HepG2 (cell line): ENCODE measurements around the gene CSNK1D. TPM values are rescaled to one million over a fixed set of nuclear protein-coding genes. Genes with fewer than 3 reads are reported as not detected.

Experiments used
- EED ChIP-seq: sonication (generic); formaldehyde crosslinking; IDR thresholded peaks from 2 replicates; pipeline ENCODE4 v1.5.0; 2020; ENCODE audit warnings: mild to moderate bottlenecking, missing genetic modification reagents
- EP300 ChIP-seq, 3 experiments: sonication (generic) in 1 of 3; formaldehyde crosslinking in 1 of 3; IDR thresholded peaks; 2 replicates each; pipeline versions ENCODE4 v1.5.1 to v1.6.1; 2011 to 2020; ENCODE audit warnings: low read depth in 2 of 3, low read length in 2 of 3, borderline replicate concordance in 1 of 3, improper control_type of control experiment in 1 of 3, mild to moderate bottlenecking in 1 of 3, missing genetic modification reagents in 1 of 3, moderate library complexity in 1 of 3
- FOSL2 ChIP-seq: sonication (generic); formaldehyde crosslinking; IDR thresholded peaks from 2 replicates; pipeline ENCODE4 v1.4.0; 2020; ENCODE audit warnings: missing genetic modification reagents
- GATAD1 ChIP-seq: IDR thresholded peaks from 2 replicates; pipeline ENCODE4 v1.6.1; 2016; ENCODE audit warnings: missing genetic modification reagents, missing compliant biosample characterization
- IKZF1 ChIP-seq: fragments of 450-650 bp; IDR thresholded peaks from 2 replicates; pipeline ENCODE4 v1.7.1; 2016
- IRF2 ChIP-seq: IDR thresholded peaks from 2 replicates; pipeline ENCODE4 v1.6.1; 2018; ENCODE audit warnings: missing genetic modification reagents, missing compliant biosample characterization
- KDM2A ChIP-seq: sonication (generic); formaldehyde crosslinking; IDR thresholded peaks from 2 replicates; pipeline ENCODE4 v1.4.0; 2020; ENCODE audit warnings: low read depth, missing genetic modification reagents, borderline replicate concordance
- KDM3A ChIP-seq: IDR thresholded peaks from 2 replicates; pipeline ENCODE4 v1.6.1; 2018; ENCODE audit warnings: low read depth, missing compliant biosample characterization
- MED13 ChIP-seq: sonication (generic); formaldehyde crosslinking; IDR thresholded peaks from 2 replicates; pipeline ENCODE4 v1.5.0; 2020; ENCODE audit warnings: missing genetic modification reagents
- MIER2 ChIP-seq: IDR thresholded peaks from 2 replicates; pipeline ENCODE4 v1.6.1; 2016; ENCODE audit warnings: missing biosample characterization, missing genetic modification reagents
- NFKBIZ ChIP-seq: IDR thresholded peaks from 2 replicates; pipeline ENCODE4 v1.6.1; 2018; ENCODE audit warnings: missing genetic modification reagents, missing compliant biosample characterization
- TEAD3 ChIP-seq: optimal IDR thresholded peaks from 2 replicates; pipeline ENCODE3; 2016; ENCODE audit warnings: borderline replicate concordance
- WIZ ChIP-seq: sonication (generic); formaldehyde crosslinking; IDR thresholded peaks from 2 replicates; pipeline ENCODE4 v1.5.1; 2020; ENCODE audit warnings: mild to moderate bottlenecking, missing genetic modification reagents
- ZBTB7A ChIP-seq: sonication (generic); formaldehyde crosslinking; IDR thresholded peaks from 2 replicates; pipeline ENCODE4 v1.8.0; 2022; ENCODE audit warnings: mild to moderate bottlenecking, missing genetic modification reagents
- ZNF598 ChIP-seq: sonication (generic); formaldehyde crosslinking; IDR thresholded peaks from 2 replicates; pipeline ENCODE4 v1.5.1; 2020; ENCODE audit warnings: mild to moderate bottlenecking, missing genetic modification reagents, borderline replicate concordance
- ZNF605 ChIP-seq: sonication (generic); formaldehyde crosslinking; IDR thresholded peaks from 2 replicates; pipeline ENCODE4 v1.8.0; 2022; ENCODE audit warnings: mild to moderate bottlenecking, missing genetic modification reagents
- ZNF687 ChIP-seq: sonication (generic); formaldehyde crosslinking; IDR thresholded peaks from 2 replicates; pipeline ENCODE4 v1.5.1; 2020; ENCODE audit warnings: mild to moderate bottlenecking, missing genetic modification reagents, moderate library complexity
- ZNF703 ChIP-seq: sonication (generic); formaldehyde crosslinking; IDR thresholded peaks from 2 replicates; pipeline ENCODE4 v1.5.1; 2020; ENCODE audit warnings: missing genetic modification reagents, mild to moderate bottlenecking, moderate library complexity, borderline replicate concordance
- ZNF772 ChIP-seq: sonication (generic); formaldehyde crosslinking; IDR thresholded peaks from 2 replicates; pipeline ENCODE4 v1.5.0; 2020; ENCODE audit warnings: mild to moderate bottlenecking, missing genetic modification reagents
- polyA plus RNA-seq, 8 experiments: library from polyadenylated mRNA; depleted of rRNA in 3 of 8; stranded (reverse) in 7 of 8; unstranded in 1 of 8; fragments of >200 nt; fragmentation: Illumina TruSeq in 4 of 8; extraction: Trizol in 4 of 8; gene quantifications; 2 replicates each; pipeline versions ENCODE4 v1.2.1 to v1.2.3, GENCODE V29; 2011 to 2016; ENCODE audit warnings: low read depth in 4 of 8, missing spikeins in 1 of 8, mixed read lengths in 1 of 8; ENCODE audit not compliant: insufficient read depth in 1 of 8
- total RNA-seq, 5 experiments: library from RNA; depleted of rRNA; stranded (reverse); fragments of >200 nt; fragmentation: Illumina TruSeq; extraction: Trizol; gene quantifications; 2 replicates each; pipeline ENCODE4 v1.2.3, GENCODE V29; 2016; ENCODE audit warnings: low read depth in 1 of 5
- TF ChIP-seq, protein P1 (sequence below): sonication (generic); formaldehyde crosslinking; IDR thresholded peaks from 2 replicates; pipeline ENCODE4 v1.4.0; 2020; ENCODE audit warnings: missing genetic modification reagents, mild to moderate bottlenecking, borderline replicate concordance
- TF ChIP-seq, protein P2 (sequence below): IDR thresholded peaks from 2 replicates; pipeline ENCODE4 v1.6.1; 2016; ENCODE audit warnings: mild to moderate bottlenecking

CSNK1D gene
- total and polyA plus RNA-seq, 2 of the 13 experiments (the other 11 are each of a cell fraction or from before 2014, with no cell fraction given) = 31.5 to 128 TPM

GRCh38 chr17:82300707-82301270, 27.3 kb upstream of the CSNK1D start (continued):
- no peak for TF ChIP-seq ZNF703 (CRISPR knock-in tag)
- peak; percentile 50 for TF ChIP-seq FOSL2
- TF ChIP-seq KDM3A (CRISPR knock-in tag) = peak; percentile 79; the same call in 1 of the 2 replicates
- no peak for TF ChIP-seq WIZ (CRISPR knock-in tag)
- peak; percentile 52; the same call in 1 of the 2 replicates for TF ChIP-seq ZNF772 (CRISPR knock-in tag)
- TF ChIP-seq IKZF1 = no peak
- TF ChIP-seq GATAD1 (CRISPR knock-in tag) = peak; percentile 53
- peak; percentile 43; the same call in 1 of the 2 replicates for TF ChIP-seq EED (CRISPR knock-in tag)
- peak; percentile 71; the same call in 1 of the 2 replicates for TF ChIP-seq NFKBIZ (CRISPR knock-in tag)
- TF ChIP-seq ZNF687 (CRISPR knock-in tag) = peak; percentile 85
- 0 out of 2 replicates have a peak, but pooled peaks have one; percentile 42 for TF ChIP-seq MED13 (CRISPR knock-in tag)
- TF ChIP-seq ZNF598 (CRISPR knock-in tag) = 0 out of 2 replicates have a peak, but pooled peaks have one; percentile 59
- peak; percentile 24; the same call in 1 of the 2 replicates for TF ChIP-seq ZNF605 (CRISPR knock-in tag)
- peak; percentile 60; the same call in 1 of the 2 replicates for TF ChIP-seq MIER2 (CRISPR knock-in tag)
- TF ChIP-seq IRF2 (CRISPR knock-in tag) = no peak; the same call in 1 of the 2 replicates
- TF ChIP-seq, protein P1, sequence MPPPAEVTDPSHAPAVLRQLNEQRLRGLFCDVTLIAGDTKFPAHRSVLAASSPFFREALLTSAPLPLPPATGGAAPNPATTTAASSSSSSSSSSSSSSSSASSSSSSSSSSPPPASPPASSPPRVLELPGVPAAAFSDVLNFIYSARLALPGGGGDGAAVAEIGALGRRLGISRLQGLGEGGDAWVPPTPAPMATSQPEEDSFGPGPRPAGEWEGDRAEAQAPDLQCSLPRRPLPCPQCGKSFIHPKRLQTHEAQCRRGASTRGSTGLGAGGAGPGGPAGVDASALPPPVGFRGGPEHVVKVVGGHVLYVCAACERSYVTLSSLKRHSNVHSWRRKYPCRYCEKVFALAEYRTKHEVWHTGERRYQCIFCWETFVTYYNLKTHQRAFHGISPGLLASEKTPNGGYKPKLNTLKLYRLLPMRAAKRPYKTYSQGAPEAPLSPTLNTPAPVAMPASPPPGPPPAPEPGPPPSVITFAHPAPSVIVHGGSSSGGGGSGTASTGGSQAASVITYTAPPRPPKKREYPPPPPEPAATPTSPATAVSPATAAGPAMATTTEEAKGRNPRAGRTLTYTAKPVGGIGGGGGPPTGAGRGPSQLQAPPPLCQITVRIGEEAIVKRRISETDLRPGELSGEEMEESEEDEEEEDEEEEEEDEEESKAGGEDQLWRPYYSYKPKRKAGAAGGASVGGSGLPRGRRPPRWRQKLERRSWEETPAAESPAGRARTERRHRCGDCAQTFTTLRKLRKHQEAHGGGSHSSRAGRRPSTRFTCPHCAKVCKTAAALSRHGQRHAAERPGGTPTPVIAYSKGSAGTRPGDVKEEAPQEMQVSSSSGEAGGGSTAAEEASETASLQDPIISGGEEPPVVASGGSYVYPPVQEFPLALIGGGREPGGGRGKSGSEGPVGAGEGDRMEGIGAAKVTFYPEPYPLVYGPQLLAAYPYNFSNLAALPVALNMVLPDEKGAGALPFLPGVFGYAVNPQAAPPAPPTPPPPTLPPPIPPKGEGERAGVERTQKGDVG (CRISPR knock-in tag) = peak; percentile 22; the same call in 1 of the 2 replicates
- TF ChIP-seq KDM2A (CRISPR knock-in tag) = peak; percentile 80
- TF ChIP-seq, protein P2, sequence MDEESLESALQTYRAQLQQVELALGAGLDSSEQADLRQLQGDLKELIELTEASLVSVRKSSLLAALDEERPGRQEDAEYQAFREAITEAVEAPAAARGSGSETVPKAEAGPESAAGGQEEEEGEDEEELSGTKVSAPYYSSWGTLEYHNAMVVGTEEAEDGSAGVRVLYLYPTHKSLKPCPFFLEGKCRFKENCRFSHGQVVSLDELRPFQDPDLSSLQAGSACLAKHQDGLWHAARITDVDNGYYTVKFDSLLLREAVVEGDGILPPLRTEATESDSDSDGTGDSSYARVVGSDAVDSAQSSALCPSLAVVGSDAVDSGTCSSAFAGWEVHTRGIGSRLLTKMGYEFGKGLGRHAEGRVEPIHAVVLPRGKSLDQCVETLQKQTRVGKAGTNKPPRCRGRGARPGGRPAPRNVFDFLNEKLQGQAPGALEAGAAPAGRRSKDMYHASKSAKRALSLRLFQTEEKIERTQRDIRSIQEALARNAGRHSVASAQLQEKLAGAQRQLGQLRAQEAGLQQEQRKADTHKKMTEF (CRISPR knock-in tag) = peak; percentile 64; the same call in 1 of the 2 replicates
- TF ChIP-seq TEAD3 (CRISPR knock-in tag) = peak; percentile 71
- no peak for TF ChIP-seq EP300 (IDR thresholded peaks at IDR 0.05; ENCODE audit: low read depth in 2 of 2, low read length in 2 of 2)
- 0 out of 2 replicates have a peak, but pooled peaks have one; percentile 16 for TF ChIP-seq EP300 (CRISPR knock-in tag; IDR thresholded peaks at IDR 0.05; ENCODE audit: borderline replicate concordance)
- TF ChIP-seq ZBTB7A (CRISPR knock-in tag) = no peak; the same call in 1 of the 2 replicates
